ENCODE data around the gene GRK5. TPM values are rescaled to one million over a fixed set of nuclear protein-coding genes. Genes with fewer than 3 reads are reported as not detected.
A peak's percentile ranks its signal among the peaks of the same experiment; 100 is the strongest.

Gene GRK5
- total RNA-seq, 2 donors from 2014 or later, result 7.8 to 12.4 TPM

- DNase-seq (no peak), ATAC-seq (no peak)
- intact Hi-C loops (cut with DNase I, micrococcal nuclease), result no loop called here
These were observed 133.6 kb downstream of the GRK5 start for GRCh38 chr10:119340893-119341458.

- intact Hi-C loops (cut with DNase I, micrococcal nuclease), result no loop called here
- ATAC-seq, result no peak
- peak in 1 of 2 donors; percentile 46 for DNase-seq
These were observed 134.3 kb downstream of the GRK5 start for GRCh38 chr10:119341459-119342301.

- intact Hi-C loops (cut with DNase I, micrococcal nuclease), result no loop called here
- DNase-seq (no peak), ATAC-seq (no peak)
These were observed 135.0 kb downstream of the GRK5 start for GRCh38 chr10:119342335-119342734.

- intact Hi-C loops (cut with DNase I, micrococcal nuclease), result no loop called here
- DNase-seq (no peak), ATAC-seq (no peak)
These were observed 135.7 kb downstream of the GRK5 start for GRCh38 chr10:119343011-119343601.

GRCh38 chr10:119344381-119344780 lies 137.0 kb downstream of the GRK5 start:
- intact Hi-C loops (cut with DNase I, micrococcal nuclease), result no loop called here
- ATAC-seq (no peak), DNase-seq (no peak)

GRCh38 chr10:119346095-119346832 lies 138.9 kb downstream of the GRK5 start:
- intact Hi-C loops (cut with DNase I, micrococcal nuclease), result no loop called here
- ATAC-seq (no peak), DNase-seq (no peak)

- ATAC-seq (no peak), DNase-seq (no peak)
- intact Hi-C loops (cut with DNase I, micrococcal nuclease), result no loop called here
These were observed 140.0 kb downstream of the GRK5 start for GRCh38 chr10:119347181-119347974.

GRCh38 chr10:119348106-119348505 lies 140.7 kb downstream of the GRK5 start:
- no peak for ATAC-seq

GRCh38 chr10:119348516-119349240 lies 141.3 kb downstream of the GRK5 start:
- ATAC-seq (no peak), DNase-seq (no peak)
- intact Hi-C loops (cut with DNase I, micrococcal nuclease), result no loop called here

More at GRCh38 chr10:119348106-119348505, 140.7 kb downstream of the GRK5 start:
- intact Hi-C loops (cut with DNase I, micrococcal nuclease), result no loop called here
- no peak for DNase-seq

- ATAC-seq (no peak), DNase-seq (no peak)
- intact Hi-C loops (cut with DNase I, micrococcal nuclease), result no loop called here
These were observed 142.0 kb downstream of the GRK5 start for GRCh38 chr10:119349341-119349740.

GRCh38 chr10:119349937-119350501 lies 142.6 kb downstream of the GRK5 start:
- DNase-seq (no peak), ATAC-seq (no peak)
- intact Hi-C loops (cut with DNase I, micrococcal nuclease), result no loop called here

GRCh38 chr10:119350502-119351097 lies 143.2 kb downstream of the GRK5 start:
- DNase-seq, result no peak
- intact Hi-C loops (cut with DNase I, micrococcal nuclease), result no loop called here
- no peak for ATAC-seq

- intact Hi-C loops (cut with DNase I, micrococcal nuclease), result no loop called here
- DNase-seq, result no peak
- no peak for ATAC-seq
These were observed 143.8 kb downstream of the GRK5 start for GRCh38 chr10:119351189-119351588.

- DNase-seq (no peak), ATAC-seq (no peak)
- intact Hi-C loops (cut with DNase I, micrococcal nuclease), result no loop called here
These were observed 144.7 kb downstream of the GRK5 start for GRCh38 chr10:119352042-119352441.

GRCh38 chr10:119352807-119353206 lies 145.4 kb downstream of the GRK5 start:
- DNase-seq, result no peak
- intact Hi-C loops (cut with DNase I, micrococcal nuclease), result no loop called here
- ATAC-seq, result no peak

- intact Hi-C loops (cut with DNase I, micrococcal nuclease), result no loop called here
- ATAC-seq, result no peak
- no peak for DNase-seq
These were observed 146.1 kb downstream of the GRK5 start for GRCh38 chr10:119353421-119353820.

GRCh38 chr10:119355930-119356329 lies 148.6 kb downstream of the GRK5 start:
- no peak for DNase-seq
- no peak for ATAC-seq
- intact Hi-C loops (cut with DNase I, micrococcal nuclease), result no loop called here
